ENCODE data around the gene STK25.

GRCh38 chr2:241509155-241509784 lies 886 bp upstream of the STK25 start:
- no peak for TF ChIP-seq CTCF (optimal IDR thresholded peaks at IDR 0.05 in 1 of 3, IDR thresholded peaks at IDR 0.05 in 1 of 3, conservative IDR thresholded peaks at IDR 0.05 in 1 of 3; ENCODE audit: extremely low read depth in 1 of 3, insufficient read depth in 2 of 3, low read length in 3 of 3)
- TF ChIP-seq EZH2 (IDR thresholded peaks at IDR 0.05; ENCODE audit: low read length), result no peak

Data from keratinocyte (primary cell).